Measurements from ENCODE around the gene MRPS11.
"Not testable (repeated sequence)": the region's sequence is repeated elsewhere in the genome, so short reads cannot be mapped to it uniquely, and the experiment has no call there.

Gene MRPS11

DNA sequence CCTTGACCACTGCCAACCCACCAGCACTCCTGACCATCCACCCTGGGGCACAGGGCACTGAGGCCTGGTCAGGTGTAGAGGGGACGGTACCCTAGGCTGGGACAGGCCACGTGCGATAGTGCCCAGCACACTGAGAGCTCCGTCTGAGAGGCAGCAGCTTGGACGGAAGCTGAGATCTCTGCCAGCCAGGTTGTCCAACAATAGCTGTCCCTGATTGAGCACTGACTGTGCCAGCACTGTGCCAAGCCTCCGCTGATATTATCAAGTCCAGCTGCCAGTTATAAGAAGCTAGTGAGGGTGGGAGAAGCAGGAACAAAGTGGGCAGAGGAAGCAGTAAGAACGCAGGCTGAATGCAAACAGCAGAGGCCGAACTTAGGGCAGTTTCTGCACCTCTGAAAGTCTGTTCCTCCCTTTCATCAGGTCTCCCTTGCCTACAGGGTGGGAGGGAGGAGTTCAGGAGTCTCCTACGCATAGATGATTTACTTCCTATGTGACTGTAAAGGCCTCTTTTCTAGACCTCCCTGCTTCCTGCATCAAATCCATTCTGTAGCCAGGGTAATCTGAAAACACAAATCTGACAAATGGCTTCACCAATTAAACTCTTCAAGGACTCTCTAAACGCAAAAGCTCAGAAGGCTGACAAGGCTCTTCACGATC, 29.7 kb downstream of the MRPS11 start:
- H3K36me3 Mint-ChIP-seq = peaks cover 5% of the 10 kb centered on the region
- no peaks in the 10 kb centered on the region for H3K4me1 Mint-ChIP-seq (ENCODE audit: low read depth)
- no peak overlapping the region for H3K4me3 Mint-ChIP-seq
- no peaks in the 10 kb centered on the region for H3K27me3 Mint-ChIP-seq
- H3K27ac Mint-ChIP-seq = no peak overlapping the region
- no peaks in the 10 kb centered on the region for H3K9me3 Mint-ChIP-seq (ENCODE audit: low read depth)

DNA sequence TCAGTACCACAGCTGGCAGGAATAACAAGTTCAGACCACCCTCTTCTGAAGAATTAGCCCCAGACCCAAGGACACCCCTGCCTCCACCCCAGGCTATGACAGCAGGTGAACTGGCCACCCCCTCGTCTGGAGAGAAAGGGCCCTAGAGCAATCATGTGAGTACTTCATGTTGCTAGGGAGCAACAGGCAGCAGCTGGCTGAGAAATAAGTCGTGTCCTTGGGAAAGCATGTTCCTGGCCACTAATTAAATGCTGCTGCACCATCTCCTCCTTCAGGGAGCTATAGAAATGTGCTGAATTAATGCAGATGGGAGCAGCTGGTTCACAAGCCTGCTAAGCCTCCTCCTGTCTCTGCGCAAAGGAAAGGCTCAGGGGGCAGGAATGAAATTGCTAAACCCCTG, 31.5 kb downstream of the MRPS11 start:
- no peaks in the 10 kb centered on the region for H3K27me3 Mint-ChIP-seq
- peaks cover 5% of the 10 kb centered on the region for H3K36me3 Mint-ChIP-seq
- H3K9me3 Mint-ChIP-seq (ENCODE audit: low read depth) = no peaks in the 10 kb centered on the region
- no peaks in the 10 kb centered on the region for H3K4me1 Mint-ChIP-seq (ENCODE audit: low read depth)
- H3K4me3 Mint-ChIP-seq = no peak overlapping the region
- no peak overlapping the region for H3K27ac Mint-ChIP-seq

DNA sequence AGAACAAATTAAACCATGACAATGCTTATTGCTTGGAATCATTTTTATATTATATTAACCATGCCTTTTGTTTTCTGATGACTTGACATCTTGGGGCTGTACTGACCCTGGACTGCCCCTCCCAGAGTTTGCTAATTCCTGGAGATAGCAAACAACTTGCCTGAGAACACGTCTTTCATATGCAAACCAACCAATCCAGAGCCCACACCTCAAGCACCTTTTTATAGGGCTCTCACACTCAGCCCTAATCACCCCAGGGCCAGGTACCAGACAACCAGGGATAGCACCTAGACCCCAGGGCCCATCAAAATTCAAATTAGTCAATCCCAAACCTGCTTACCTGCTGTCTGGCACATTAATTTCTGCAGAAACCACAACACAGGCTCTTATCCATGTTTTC, 36.9 kb downstream of the MRPS11 start:
- H3K36me3 Mint-ChIP-seq = peaks cover 8% of the 10 kb centered on the region
- H3K27ac Mint-ChIP-seq = no peak overlapping the region
- no peaks in the 10 kb centered on the region for H3K27me3 Mint-ChIP-seq
- no peak overlapping the region for H3K4me3 Mint-ChIP-seq
- no peaks in the 10 kb centered on the region for H3K9me3 Mint-ChIP-seq (ENCODE audit: low read depth)
- H3K4me1 Mint-ChIP-seq (ENCODE audit: low read depth) = no peaks in the 10 kb centered on the region

DNA sequence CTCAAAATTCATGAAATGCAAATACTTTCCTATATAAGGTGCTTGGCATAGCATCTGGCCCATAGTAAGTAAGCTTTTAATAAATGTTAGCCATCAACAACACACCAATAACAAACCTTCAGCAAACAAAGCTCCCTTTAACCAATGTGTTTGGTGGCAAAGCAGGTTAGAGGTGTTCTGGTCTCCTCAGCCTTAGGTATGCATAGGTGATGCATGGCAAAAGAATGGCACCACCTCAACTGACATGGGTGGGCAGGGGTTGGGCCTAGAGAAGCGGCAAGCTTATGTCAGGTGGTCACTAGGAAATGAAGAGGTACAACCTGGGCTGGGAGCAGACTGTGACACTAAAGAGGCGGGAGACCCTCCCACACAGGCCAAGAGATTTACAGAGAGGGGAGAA, 38.2 kb downstream of the MRPS11 start:
- Mint-ChIP-seq H3K27ac (no peak overlapping the region), H3K4me1 (ENCODE audit: low read depth) (no peaks in the 10 kb centered on the region), H3K4me3 (no peak overlapping the region), H3K9me3 (ENCODE audit: low read depth) (no peaks in the 10 kb centered on the region), H3K27me3 (no peaks in the 10 kb centered on the region), H3K36me3 (peaks cover 15% of the 10 kb centered on the region)

DNA sequence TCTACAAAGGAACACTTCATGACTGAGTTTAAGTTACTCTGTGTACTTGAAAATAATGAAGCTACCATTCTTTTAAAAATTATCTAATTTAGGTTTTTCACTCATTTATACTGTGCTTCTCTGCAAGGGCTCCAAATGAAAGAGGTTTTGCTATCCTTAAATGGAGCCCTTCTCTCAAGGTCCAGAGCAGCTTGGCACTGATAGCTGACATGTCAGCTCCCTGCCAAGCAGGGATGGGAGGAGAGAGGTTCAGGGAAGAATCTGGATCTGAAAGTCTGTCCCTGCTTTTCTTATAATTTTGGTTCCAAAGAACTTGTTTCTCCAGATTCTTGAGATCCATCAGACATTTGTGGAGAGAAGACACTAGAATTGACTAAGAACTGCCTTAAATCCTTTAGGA, 39.1 kb downstream of the MRPS11 start:
- no peak overlapping the region for H3K27ac Mint-ChIP-seq
- H3K9me3 Mint-ChIP-seq (ENCODE audit: low read depth) = no peaks in the 10 kb centered on the region
- no peak overlapping the region for H3K4me3 Mint-ChIP-seq
- H3K27me3 Mint-ChIP-seq = no peaks in the 10 kb centered on the region
- H3K36me3 Mint-ChIP-seq = peaks cover 21% of the 10 kb centered on the region
- H3K4me1 Mint-ChIP-seq (ENCODE audit: low read depth) = no peaks in the 10 kb centered on the region

DNA sequence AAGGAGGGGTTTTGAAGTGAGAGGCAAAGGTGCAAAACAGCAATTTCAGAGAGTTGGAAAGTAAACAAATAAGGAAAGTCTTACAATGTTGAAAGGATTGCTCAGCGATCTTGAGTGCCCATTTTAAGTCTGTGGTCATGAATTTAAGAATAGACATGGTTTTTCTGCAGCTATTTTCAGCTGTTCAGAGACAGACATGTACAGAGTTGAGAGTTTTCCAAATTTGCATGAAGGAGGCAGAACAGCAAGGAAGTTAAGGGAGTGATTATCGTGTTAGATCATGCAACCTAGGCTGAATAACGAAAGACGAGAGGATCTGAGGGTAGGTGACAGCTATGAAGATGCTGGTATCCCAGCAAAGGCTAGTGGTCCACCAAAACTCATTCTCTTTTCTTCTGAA, 41.8 kb downstream of the MRPS11 start:
- Mint-ChIP-seq H3K27me3 (no peaks in the 10 kb centered on the region), H3K9me3 (ENCODE audit: low read depth) (no peaks in the 10 kb centered on the region), H3K4me3 (no peak overlapping the region), H3K36me3 (peaks cover 28% of the 10 kb centered on the region), H3K27ac (no peak overlapping the region), H3K4me1 (ENCODE audit: low read depth) (no peaks in the 10 kb centered on the region)

DNA sequence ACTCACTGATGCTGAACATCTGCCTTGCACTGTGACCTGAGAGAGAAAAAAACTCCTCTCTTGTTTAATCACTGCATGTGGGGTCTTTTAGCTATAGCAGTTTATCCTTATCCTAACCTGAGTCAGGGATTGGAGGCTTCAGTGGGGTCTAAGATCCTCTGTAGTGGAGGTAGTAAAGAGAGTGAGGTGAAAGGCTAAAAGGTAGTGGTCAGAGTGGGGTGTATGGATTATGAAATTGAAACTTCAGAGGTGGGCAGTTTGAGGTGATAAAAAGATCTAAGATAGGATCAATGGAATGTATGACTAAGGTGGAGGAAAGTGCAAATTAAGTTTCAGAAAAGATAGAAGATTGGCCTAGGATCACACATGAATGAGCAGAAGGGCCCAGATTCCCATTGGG, 42.5 kb downstream of the MRPS11 start:
- H3K4me1 Mint-ChIP-seq (ENCODE audit: low read depth) = no peaks in the 10 kb centered on the region
- no peaks in the 10 kb centered on the region for H3K9me3 Mint-ChIP-seq (ENCODE audit: low read depth)
- no peak overlapping the region for H3K4me3 Mint-ChIP-seq
- peaks cover 28% of the 10 kb centered on the region for H3K36me3 Mint-ChIP-seq
- H3K27me3 Mint-ChIP-seq = no peaks in the 10 kb centered on the region
- H3K27ac Mint-ChIP-seq = no peak overlapping the region

DNA sequence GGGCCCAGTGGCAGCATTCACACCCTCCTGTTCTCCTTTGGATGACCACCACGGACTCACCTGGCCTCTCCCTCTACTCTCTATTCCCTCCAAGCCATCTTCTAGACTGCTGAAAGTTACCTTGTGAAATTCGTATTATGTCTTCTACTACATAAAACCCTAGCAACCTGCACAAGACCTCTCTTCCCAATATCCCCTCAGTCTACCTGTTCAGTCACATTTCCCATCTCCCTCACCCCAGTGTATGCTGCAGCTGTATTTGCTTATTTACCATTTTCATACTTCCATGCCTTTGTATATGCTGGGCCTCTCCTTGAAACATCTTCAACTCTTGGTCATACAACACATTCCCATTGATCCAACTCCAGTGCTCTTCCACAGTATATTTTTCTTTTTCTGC, 43.7 kb downstream of the MRPS11 start:
- no peaks in the 10 kb centered on the region for H3K4me1 Mint-ChIP-seq (ENCODE audit: low read depth)
- peaks cover 25% of the 10 kb centered on the region for H3K36me3 Mint-ChIP-seq
- H3K9me3 Mint-ChIP-seq (ENCODE audit: low read depth) = no peaks in the 10 kb centered on the region
- no peaks in the 10 kb centered on the region for H3K27me3 Mint-ChIP-seq
- no peak overlapping the region for H3K4me3 Mint-ChIP-seq
- H3K27ac Mint-ChIP-seq = no peak overlapping the region

DNA sequence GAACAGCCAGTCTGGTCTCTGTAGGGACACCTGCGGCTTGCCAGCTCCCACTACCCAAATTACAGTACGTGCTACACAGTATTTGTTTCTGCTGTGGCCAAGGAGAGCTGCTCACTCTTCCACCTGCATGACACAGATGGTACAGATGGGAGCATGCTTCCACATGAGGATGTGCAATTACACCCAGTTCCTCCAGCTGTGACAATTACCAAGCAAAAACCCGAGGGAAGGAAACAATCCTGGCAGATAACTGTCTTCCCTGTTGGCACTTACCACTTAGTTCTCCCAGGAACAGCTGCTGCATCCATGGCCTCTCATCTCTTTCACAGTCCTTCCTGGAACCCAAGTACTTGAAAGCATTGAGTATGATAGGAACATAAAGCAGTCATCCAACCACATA, 44.6 kb downstream of the MRPS11 start:
- Mint-ChIP-seq H3K9me3 (ENCODE audit: low read depth) (no peaks in the 10 kb centered on the region), H3K27me3 (no peaks in the 10 kb centered on the region), H3K4me3 (no peak overlapping the region), H3K36me3 (peaks cover 25% of the 10 kb centered on the region), H3K27ac (no peak overlapping the region), H3K4me1 (ENCODE audit: low read depth) (no peaks in the 10 kb centered on the region)

DNA sequence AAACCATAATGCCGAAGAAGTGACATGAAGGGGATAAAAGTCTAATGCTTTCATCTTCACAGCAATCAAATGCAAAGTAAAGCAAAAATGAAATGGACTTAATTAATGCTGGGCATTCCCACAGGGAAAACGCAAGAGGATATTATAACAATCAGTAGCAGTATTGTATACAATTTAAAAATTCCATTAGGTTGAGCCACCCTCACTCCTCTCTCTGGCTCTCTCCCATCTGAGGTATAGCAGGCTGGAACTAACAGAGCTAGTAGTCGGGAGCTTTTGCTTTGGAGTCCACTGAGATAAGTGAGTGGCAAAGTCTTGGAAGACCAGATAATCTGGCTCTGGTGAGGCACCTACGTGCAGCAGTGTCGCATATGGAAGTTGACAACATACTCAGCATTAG, 45.1 kb downstream of the MRPS11 start:
- H3K4me1 Mint-ChIP-seq (ENCODE audit: low read depth) = no peaks in the 10 kb centered on the region
- no peak overlapping the region for H3K4me3 Mint-ChIP-seq
- H3K27me3 Mint-ChIP-seq = no peaks in the 10 kb centered on the region
- no peak overlapping the region for H3K27ac Mint-ChIP-seq
- no peaks in the 10 kb centered on the region for H3K9me3 Mint-ChIP-seq (ENCODE audit: low read depth)
- peaks cover 22% of the 10 kb centered on the region for H3K36me3 Mint-ChIP-seq

DNA sequence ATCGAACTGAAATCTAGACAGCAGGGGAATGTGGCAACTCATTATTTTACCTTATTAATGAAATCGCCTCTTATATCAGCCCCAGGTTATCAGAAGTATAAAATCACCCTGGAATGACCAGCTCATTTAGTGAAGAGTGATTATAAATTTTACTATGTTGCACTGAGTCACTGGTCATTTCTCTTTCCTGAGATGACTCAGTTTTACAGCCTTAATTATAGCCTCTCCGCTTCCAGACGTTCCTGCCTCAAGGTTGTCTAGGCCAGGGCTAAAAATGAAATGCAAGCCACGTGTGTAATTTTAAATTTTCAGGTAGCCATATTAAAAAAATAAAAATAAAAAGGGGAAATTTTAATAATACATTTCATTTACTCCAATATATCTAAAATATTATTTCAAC, 45.7 kb downstream of the MRPS11 start:
- Mint-ChIP-seq H3K27ac (no peak overlapping the region), H3K27me3 (no peaks in the 10 kb centered on the region), H3K36me3 (peaks cover 22% of the 10 kb centered on the region), H3K4me1 (ENCODE audit: low read depth) (no peaks in the 10 kb centered on the region), H3K9me3 (ENCODE audit: low read depth) (no peaks in the 10 kb centered on the region), H3K4me3 (no peak overlapping the region)

DNA sequence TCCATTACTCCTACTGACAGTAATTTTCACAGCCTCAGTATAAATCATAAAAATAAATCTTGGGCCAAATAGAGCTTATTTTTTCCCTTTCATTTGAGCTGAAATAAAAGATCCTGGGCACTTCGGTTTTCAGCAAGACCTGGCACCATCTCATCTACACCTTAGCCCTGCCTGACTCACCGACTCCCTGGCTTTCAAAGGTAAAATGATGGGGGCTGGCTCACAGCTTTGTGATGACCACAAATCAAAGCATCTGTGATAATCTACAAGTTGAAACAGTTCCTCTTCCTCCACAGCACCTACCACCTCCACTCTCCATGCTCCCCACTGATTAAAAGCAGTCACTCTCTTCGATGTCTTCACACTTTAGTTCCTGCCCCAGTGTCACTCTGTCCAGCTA, 51.4 kb downstream of the MRPS11 start:
- H3K27me3 Mint-ChIP-seq = no peaks in the 10 kb centered on the region
- H3K36me3 Mint-ChIP-seq = peaks cover 5% of the 10 kb centered on the region
- no peak overlapping the region for H3K4me3 Mint-ChIP-seq
- H3K27ac Mint-ChIP-seq = no peak overlapping the region
- H3K4me1 Mint-ChIP-seq (ENCODE audit: low read depth) = no peaks in the 10 kb centered on the region
- H3K9me3 Mint-ChIP-seq (ENCODE audit: low read depth) = no peaks in the 10 kb centered on the region

DNA sequence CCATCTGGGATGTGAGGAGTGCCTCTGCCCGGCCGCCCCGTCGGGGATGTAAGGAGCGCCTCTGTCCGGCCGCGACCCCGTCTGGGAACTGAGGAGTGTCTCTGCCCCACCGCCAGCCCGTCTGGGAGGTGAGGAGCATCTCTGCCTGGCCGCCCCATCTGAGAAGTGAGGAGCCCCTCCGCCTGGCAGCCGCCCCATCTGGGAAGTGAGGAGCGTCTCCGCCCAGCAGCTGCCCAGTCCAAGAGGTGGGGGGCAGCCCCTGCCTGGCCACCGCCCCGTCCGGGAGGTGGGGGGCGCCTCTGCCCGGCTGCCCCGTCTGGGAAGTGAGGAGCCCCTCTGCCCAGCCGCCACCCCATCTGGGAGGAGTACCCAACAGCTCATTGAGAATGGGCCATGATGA, 56.6 kb downstream of the MRPS11 start:
- H3K4me3 Mint-ChIP-seq; H3K9me3 Mint-ChIP-seq (ENCODE audit: low read depth); H3K27me3 Mint-ChIP-seq; H3K27ac Mint-ChIP-seq; H3K4me1 Mint-ChIP-seq (ENCODE audit: low read depth): not testable (repeated sequence)
- H3K36me3 Mint-ChIP-seq = peaks cover 20% of the 10 kb centered on the region

DNA sequence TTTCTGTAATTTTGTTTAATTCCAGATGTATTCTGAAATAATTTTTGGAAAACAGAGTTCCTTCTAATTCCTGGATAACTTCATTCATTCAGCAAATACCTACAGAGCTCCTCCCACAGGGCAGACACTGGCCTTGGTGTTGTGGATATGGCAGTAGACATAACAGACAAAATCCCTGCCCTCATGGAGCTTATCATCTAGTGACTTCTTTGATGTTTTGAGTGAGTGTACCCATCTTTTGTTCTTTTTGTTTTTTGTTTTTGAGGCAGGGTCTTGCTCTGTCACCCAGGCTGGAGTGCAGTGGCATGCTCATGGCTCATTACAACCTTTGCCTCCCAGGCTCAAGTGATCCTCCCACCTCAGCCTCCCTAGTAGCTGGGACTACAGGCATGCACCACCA, 57.9 kb downstream of the MRPS11 start:
- Mint-ChIP-seq H3K4me3 (no peak overlapping the region), H3K27ac (no peak overlapping the region), H3K27me3 (no peaks in the 10 kb centered on the region), H3K9me3 (ENCODE audit: low read depth) (no peaks in the 10 kb centered on the region), H3K4me1 (ENCODE audit: low read depth) (peaks cover 3% of the 10 kb centered on the region), H3K36me3 (peaks cover 32% of the 10 kb centered on the region)

DNA sequence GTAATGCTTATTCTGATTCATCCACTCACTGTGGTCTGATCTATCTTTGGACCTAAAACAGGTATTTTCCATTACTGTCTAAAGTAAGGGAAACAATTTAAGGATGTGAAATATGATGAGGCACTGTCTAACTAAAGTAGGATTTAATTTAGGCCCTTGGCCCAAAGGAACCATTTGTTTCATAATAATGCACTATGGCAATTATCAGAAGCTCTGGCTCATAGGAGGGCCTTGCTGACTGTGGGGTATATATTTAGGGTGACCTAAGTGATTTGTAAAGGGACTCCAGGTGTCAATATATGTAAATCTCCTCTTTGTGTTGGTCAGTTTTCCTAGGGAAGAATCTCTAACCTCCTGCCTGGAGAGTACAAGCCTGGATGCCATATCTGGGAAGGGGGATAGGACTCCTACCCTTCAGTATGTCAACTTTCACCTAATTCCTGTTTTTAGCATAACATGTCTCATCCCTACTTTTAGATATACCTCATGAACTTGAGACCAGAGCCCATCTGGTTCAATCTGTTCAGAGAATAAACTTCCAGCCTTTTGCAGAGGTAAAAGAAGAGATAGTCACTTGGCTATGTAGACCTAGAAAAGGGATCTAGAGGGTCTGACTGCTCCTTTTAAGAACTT, 58.9 kb downstream of the MRPS11 start:
- no peaks in the 10 kb centered on the region for H3K9me3 Mint-ChIP-seq (ENCODE audit: low read depth)
- H3K36me3 Mint-ChIP-seq = peaks cover 38% of the 10 kb centered on the region
- H3K4me1 Mint-ChIP-seq (ENCODE audit: low read depth) = peaks cover 3% of the 10 kb centered on the region
- H3K27ac Mint-ChIP-seq = no peak overlapping the region
- H3K27me3 Mint-ChIP-seq = no peaks in the 10 kb centered on the region
- H3K4me3 Mint-ChIP-seq = no peak overlapping the region

DNA sequence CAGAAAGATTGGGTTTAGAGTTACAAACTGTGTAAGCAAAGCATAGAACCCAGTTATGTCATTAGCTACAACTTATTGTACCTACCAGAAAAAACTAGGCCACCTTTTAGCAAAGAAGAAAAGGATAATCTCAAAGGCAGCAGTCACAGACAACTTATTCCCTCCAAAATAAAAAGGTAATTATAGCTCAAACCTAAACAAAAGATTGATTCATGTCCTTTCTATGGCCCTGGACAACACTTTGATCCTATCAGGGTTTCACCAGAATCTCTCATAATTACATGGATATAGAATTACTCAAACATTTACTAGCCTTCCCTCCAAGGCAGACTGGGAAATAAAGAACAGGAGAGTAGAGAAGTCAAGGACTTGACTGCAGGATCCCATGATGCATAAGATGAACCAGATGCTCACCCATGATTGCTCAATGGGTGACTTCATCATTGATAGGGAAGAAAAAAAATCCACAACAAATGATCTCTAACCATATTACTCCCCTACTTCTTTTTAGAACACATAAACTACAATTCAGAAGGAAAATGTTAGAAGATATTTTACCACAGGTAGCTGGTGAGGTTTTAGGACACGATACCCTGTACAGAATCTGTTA, 61.6 kb downstream of the MRPS11 start:
- Mint-ChIP-seq H3K9me3 (ENCODE audit: low read depth) (peaks cover 6% of the 10 kb centered on the region), H3K27ac (no peak overlapping the region), H3K36me3 (peaks cover 44% of the 10 kb centered on the region), H3K27me3 (no peaks in the 10 kb centered on the region), H3K4me1 (ENCODE audit: low read depth) (peaks cover 3% of the 10 kb centered on the region), H3K4me3 (no peak overlapping the region)

Data from activated naive CD8-positive, alpha-beta T cell (primary cell).